Esophagus muscularis mucosa (tissue), 4 donors: ENCODE data around the gene NCLN. TPM values are rescaled to one million over a fixed set of nuclear protein-coding genes. Genes with fewer than 3 reads are reported as not detected.
"Not testable (repeated sequence)": the region's sequence is repeated elsewhere in the genome, so short reads cannot be mapped to it uniquely, and the experiment has no call there.

Experiments
- DNase-seq: peaks from one replicate; pipeline ENCODE4 v3.0.0-alpha.2; 2017; ENCODE audit errors: extremely low spot score
- H3K27ac ChIP-seq, 4 donors: fragments of 200-600 bp; sonication (generic); replicated peaks in 1 of 4; 1 replicate in 3 of 4; 2 replicates in 1 of 4; pipeline ENCODE4 v1.5.1; 2016 to 2019; ENCODE audit warnings: mild to moderate bottlenecking in 1 of 4
- H3K27me3 ChIP-seq, 4 donors: fragments of 200-600 bp; sonication (generic); one replicate each; pipeline versions ENCODE4 v1.5.1 to v1.6.0; 2016 to 2019
- H3K36me3 ChIP-seq, 4 donors: fragments of 200-600 bp; sonication (generic); one replicate each; pipeline ENCODE4 v1.5.1; 2016 to 2019
- H3K4me1 ChIP-seq, 4 donors: fragments of 200-600 bp; sonication (generic); one replicate each; pipeline ENCODE4 v1.5.1; 2016 to 2019
- H3K4me3 ChIP-seq, 4 donors: fragments of 200-600 bp; sonication (generic); 1 replicate in 2 of 4; 2 replicates in 2 of 4; pipeline ENCODE4 v1.5.1; 2016 to 2019; ENCODE audit warnings: mild to moderate bottlenecking in 4 of 4, moderate library complexity in 1 of 4
- H3K9me3 ChIP-seq, 4 donors: fragments of 200-600 bp; sonication (generic); 1 replicate in 3 of 4; 2 replicates in 1 of 4; pipeline ENCODE4 v1.5.1; 2016 to 2019
- CTCF ChIP-seq, 3 experiments: fragments of 200-600 bp in 2 of 3; fragments of 450-650 bp in 1 of 3; sonication (generic) in 2 of 3; IDR thresholded peaks; one replicate each; pipeline ENCODE4 v1.5.1; 2017 to 2019; ENCODE audit warnings: antibody characterized with exemption in 3 of 3, mild to moderate bottlenecking in 2 of 3, moderate library complexity in 1 of 3
- EP300 ChIP-seq: sonication (generic); formaldehyde crosslinking; IDR thresholded peaks from one replicate; pipeline ENCODE4 v1.6.1; 2017; ENCODE audit warnings: antibody characterized with exemption
- POLR2A ChIP-seq: fragments of 450-650 bp; IDR thresholded peaks from one replicate; pipeline ENCODE4 v1.6.1; 2017; ENCODE audit warnings: antibody characterized with exemption, moderate library complexity, mild to moderate bottlenecking, low read depth
- POLR2AphosphoS5 ChIP-seq, 2 donors: sonication (generic); formaldehyde crosslinking; IDR thresholded peaks; one replicate each; pipeline ENCODE4 v1.6.1; 2017; ENCODE audit warnings: antibody characterized with exemption in 2 of 2
- WGBS: methylation state at CpG from one replicate; pipeline ENCODE4 v1.1.5; 2018; 5-methylcytosine and 5-hydroxymethylcytosine counted together
- intact Hi-C: fragments of 100-400 bp; cut with DNase I; formaldehyde crosslinking; loops from one replicate; pipeline ENCODE4 v1.15.1; 2023
- total RNA-seq, 4 donors: library from RNA; depleted of rRNA; stranded (reverse); fragments of >200 nt; gene quantifications; one replicate each; pipeline versions ENCODE4 v1.1.0 to v1.2.1, GENCODE V29; 2016

The NCLN gene
- total RNA-seq, 4 donors from 2014 or later: 26.2 to 33.6 (median 29.7) TPM

- TF ChIP-seq POLR2A (no peak), EP300 (no peak), POLR2AphosphoS5 (IDR thresholded peaks at IDR 0.05) (no peak), CTCF (IDR thresholded peaks at IDR 0.05) (no peak)
- no peak for DNase-seq
- no peaks in the 10 kb centered on the region for H3K4me1 ChIP-seq
- WGBS: 87% methylated on average over 31 of the region's 39 CpGs
- H3K9me3 ChIP-seq: no peaks in the 10 kb centered on the region
- no peak overlapping the region for H3K27ac ChIP-seq
- H3K4me3 ChIP-seq: no peak overlapping the region
- H3K36me3 ChIP-seq: peaks cover 13 to 86% (median 67%) of the 10 kb centered on the region in 4 donors
- intact Hi-C loops: no loop called here
- no peaks in the 10 kb centered on the region for H3K27me3 ChIP-seq
Observed at GRCh38 chr19:3201072-3201700, 15.5 kb downstream of the NCLN start.

DNA sequence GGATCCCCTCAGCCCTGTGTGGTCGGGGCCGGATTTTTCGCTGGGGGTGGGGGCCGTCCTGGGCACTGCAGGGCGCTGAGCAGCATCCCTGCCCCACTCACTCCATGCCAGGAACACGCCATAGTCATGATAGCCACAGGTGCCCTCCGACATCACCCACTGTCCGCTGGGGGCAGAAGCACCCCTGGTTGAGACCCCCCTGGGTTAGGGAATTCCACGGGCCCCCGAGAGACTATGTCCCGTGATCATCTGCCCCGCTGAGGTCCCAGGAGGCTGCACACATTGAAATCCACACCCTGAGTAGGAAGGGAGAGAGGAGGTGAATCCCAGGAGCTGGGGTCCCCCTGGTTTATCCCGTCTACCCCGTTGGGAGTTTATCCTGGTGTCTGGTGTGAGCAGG lies 16.2 kb downstream of the NCLN start:
- TF ChIP-seq POLR2AphosphoS5 (IDR thresholded peaks at IDR 0.05) (no peak), CTCF (IDR thresholded peaks at IDR 0.05) (no peak)
- H3K4me3 ChIP-seq: no peak overlapping the region
- H3K27ac ChIP-seq: no peak overlapping the region
- H3K9me3 ChIP-seq: no peaks in the 10 kb centered on the region
- DNase-seq: no peak
- WGBS: 100% methylated on average over 6 of the region's 14 CpGs
- H3K27me3 ChIP-seq: no peaks in the 10 kb centered on the region
- peaks cover 19 to 86% (median 68%) of the 10 kb centered on the region in 4 donors for H3K36me3 ChIP-seq
- H3K4me1 ChIP-seq: no peaks in the 10 kb centered on the region
- intact Hi-C loops: no loop called here

- TF ChIP-seq POLR2AphosphoS5 (IDR thresholded peaks at IDR 0.05): no peak
- no peak for TF ChIP-seq EP300
- no peak for TF ChIP-seq POLR2A
- TF ChIP-seq CTCF (IDR thresholded peaks at IDR 0.05): no peak
- Histone ChIP-seq H3K36me3 (peaks cover 23 to 86% (median 71%) of the 10 kb centered on the region in 4 donors), H3K27me3 (no peaks in the 10 kb centered on the region), H3K4me3 (no peak overlapping the region), H3K9me3 (no peaks in the 10 kb centered on the region), H3K27ac (no peak overlapping the region), H3K4me1 (no peaks in the 10 kb centered on the region)
- intact Hi-C loops: no loop called here
- no peak for DNase-seq
- 92% methylated on average over 12 of the region's 12 CpGs for WGBS
Observed at GRCh38 chr19:3202346-3202745, 16.6 kb downstream of the NCLN start.

DNA sequence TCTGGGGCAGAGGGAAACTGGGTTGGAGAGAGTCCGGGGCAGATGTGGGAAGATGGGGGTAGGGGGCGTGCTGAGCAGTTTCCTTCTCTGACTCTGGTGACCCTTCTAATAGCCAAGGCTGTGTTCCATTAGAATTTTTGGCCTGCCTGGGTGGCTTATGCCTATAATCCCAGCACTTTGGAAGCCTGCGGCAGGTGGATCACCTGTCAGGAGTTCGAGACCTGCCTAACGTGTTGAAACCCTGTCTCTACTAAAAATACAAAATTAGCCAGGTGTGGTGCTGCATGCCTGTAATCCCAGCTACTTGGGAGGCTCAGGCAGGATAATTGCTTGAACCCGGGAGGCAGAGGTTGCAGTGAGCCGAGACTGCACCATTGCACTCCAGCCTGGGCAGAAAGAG lies 17.2 kb downstream of the NCLN start:
- H3K27ac ChIP-seq, H3K4me3 ChIP-seq, H3K9me3 ChIP-seq, DNase-seq, H3K27me3 ChIP-seq, H3K4me1 ChIP-seq, intact Hi-C loops: not testable (repeated sequence)
- peaks cover 28 to 91% (median 77%) of the 10 kb centered on the region in 4 donors for H3K36me3 ChIP-seq
- 89% methylated on average over 7 of the region's 7 CpGs for WGBS

DNA sequence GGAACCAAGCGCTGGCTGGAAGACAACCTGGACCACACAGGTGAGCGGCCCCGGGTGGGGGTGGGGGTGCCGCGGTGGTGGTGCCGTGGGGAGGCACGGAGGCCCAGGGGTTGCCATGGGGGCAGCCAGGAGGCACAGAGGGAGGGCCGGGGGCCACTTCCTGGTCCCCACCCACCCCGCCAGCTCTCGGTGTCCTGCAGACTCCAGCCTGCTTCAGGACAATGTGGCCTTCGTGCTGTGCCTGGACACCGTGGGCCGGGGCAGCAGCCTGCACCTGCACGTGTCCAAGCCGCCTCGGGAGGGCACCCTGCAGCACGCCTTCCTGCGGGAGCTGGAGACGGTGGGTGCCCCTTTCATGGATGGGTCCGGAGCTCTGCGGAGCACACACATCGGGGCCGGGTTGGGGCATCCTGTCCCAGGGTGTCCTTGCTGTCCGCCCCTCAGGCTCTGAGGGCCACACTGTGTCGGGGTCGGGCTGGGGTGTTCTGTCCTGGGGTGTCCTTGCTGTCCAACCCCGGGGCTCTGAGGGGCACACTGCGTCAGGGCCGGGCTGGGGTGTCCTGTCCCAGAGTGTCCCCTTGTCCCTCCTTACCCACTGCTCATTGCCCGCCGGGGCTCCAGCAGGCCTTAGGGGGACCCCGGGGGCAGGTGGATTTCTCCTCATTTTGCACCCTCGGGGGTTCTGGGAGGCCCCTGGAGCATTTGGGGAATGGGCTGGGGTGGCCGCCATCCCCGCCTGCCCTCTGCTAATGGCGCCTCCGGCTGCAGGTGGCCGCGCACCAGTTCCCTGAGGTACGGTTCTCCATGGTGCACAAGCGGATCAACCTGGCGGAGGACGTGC lies 18.3 kb downstream of the NCLN start:
- H3K27me3 ChIP-seq: no peaks in the 10 kb centered on the region
- no peaks in the 10 kb centered on the region for H3K9me3 ChIP-seq
- no peak for TF ChIP-seq CTCF (IDR thresholded peaks at IDR 0.05)
- TF ChIP-seq POLR2A: no peak
- TF ChIP-seq POLR2AphosphoS5 (IDR thresholded peaks at IDR 0.05): no peak
- no peak for TF ChIP-seq EP300
- H3K36me3 ChIP-seq: peaks cover 28 to 96% (median 83%) of the 10 kb centered on the region in 4 donors
- H3K27ac ChIP-seq: no peak overlapping the region
- intact Hi-C loops: no loop called here
- H3K4me3 ChIP-seq: no peak overlapping the region
- 98% methylated on average over 8 of the region's 43 CpGs for WGBS
- DNase-seq: no peak
- H3K4me1 ChIP-seq: no peaks in the 10 kb centered on the region
